Activated T-helper 2 cell treated with anti-CD3 and anti-CD28 coated beads, Interferon-gamma antibody, Interleukin-2, Interleukin-4, amounts not matched to agents 10 μg/mL and 5 μg/mL and 100 μg/mL, durations not matched to agents 14 hours and 24 hours and 36 hours (primary cell): ENCODE measurements around the gene ARHGAP22. TPM values are rescaled to one million over a fixed set of nuclear protein-coding genes. Genes with fewer than 3 reads are reported as not detected.

Experiments
- DNase-seq: peaks from one replicate; pipeline ENCODE4 v3.0.0; 2021; ENCODE audit warnings: low spot score
- H3K27ac Mint-ChIP-seq: one replicate; pipeline ENCODE4 v1.8.0; 2021; ENCODE audit warnings: mixed read lengths
- H3K27me3 Mint-ChIP-seq: one replicate; pipeline ENCODE4 v1.8.0; 2021; ENCODE audit warnings: low read depth, mixed read lengths
- H3K36me3 Mint-ChIP-seq: one replicate; pipeline ENCODE4 v1.8.0; 2021; ENCODE audit warnings: low read depth, mixed read lengths
- H3K4me1 Mint-ChIP-seq: one replicate; pipeline ENCODE4 v1.8.0; 2021; ENCODE audit warnings: low read depth, mixed read lengths
- H3K4me3 Mint-ChIP-seq: one replicate; pipeline ENCODE4 v1.8.0; 2021; ENCODE audit warnings: low read depth, mild to moderate bottlenecking, moderate library complexity, mixed read lengths
- H3K9me3 Mint-ChIP-seq: one replicate; pipeline ENCODE4 v1.8.0; 2021; ENCODE audit warnings: mixed read lengths
- intact Hi-C: fragments of 100-400 bp; cut with micrococcal nuclease; formaldehyde crosslinking; loops from one replicate; pipeline ENCODE4 v1.15.1; 2023
- total RNA-seq: library from RNA; stranded (reverse); gene quantifications from 2 replicates; pipeline ENCODE4 v1.2.3, GENCODE V29; 2022

ARHGAP22 gene
- total RNA-seq, 1 donor from 2014 or later = 0.43 TPM

- Mint-ChIP-seq H3K9me3 (no peaks in the 10 kb centered on the region), H3K36me3 (no peaks in the 10 kb centered on the region), H3K27me3 (no peaks in the 10 kb centered on the region)
Measured at GRCh38 chr10:48468130-48468790, 136.6 kb downstream of the ARHGAP22 start.

GRCh38 chr10:48467669-48468068 is 137.2 kb downstream of the ARHGAP22 start:
- H3K4me3 Mint-ChIP-seq = no peak overlapping the region
- H3K4me1 Mint-ChIP-seq = peaks cover 3% of the 10 kb centered on the region
- H3K36me3 Mint-ChIP-seq = no peaks in the 10 kb centered on the region
- DNase-seq = no peak
- H3K27ac Mint-ChIP-seq = no peak overlapping the region
- intact Hi-C loops = no loop called here
- no peaks in the 10 kb centered on the region for H3K27me3 Mint-ChIP-seq
- no peaks in the 10 kb centered on the region for H3K9me3 Mint-ChIP-seq

More at GRCh38 chr10:48468130-48468790, 136.6 kb downstream of the ARHGAP22 start:
- intact Hi-C loops = no loop called here
- Mint-ChIP-seq H3K27ac (no peak overlapping the region), H3K4me1 (peaks cover 3% of the 10 kb centered on the region), H3K4me3 (no peak overlapping the region)
- no peak for DNase-seq

GRCh38 chr10:48466611-48467240 is 138.1 kb downstream of the ARHGAP22 start:
- H3K36me3 Mint-ChIP-seq = no peaks in the 10 kb centered on the region
- no peaks in the 10 kb centered on the region for H3K27me3 Mint-ChIP-seq
- H3K4me3 Mint-ChIP-seq = no peak overlapping the region
- no peak for DNase-seq
- H3K4me1 Mint-ChIP-seq = peaks cover 3% of the 10 kb centered on the region
- H3K27ac Mint-ChIP-seq = no peak overlapping the region
- intact Hi-C loops = no loop called here
- no peaks in the 10 kb centered on the region for H3K9me3 Mint-ChIP-seq

GRCh38 chr10:48465860-48466521 is 138.9 kb downstream of the ARHGAP22 start:
- H3K36me3 Mint-ChIP-seq = no peaks in the 10 kb centered on the region
- no peak overlapping the region for H3K27ac Mint-ChIP-seq
- H3K4me3 Mint-ChIP-seq = no peak overlapping the region
- no peak for DNase-seq
- H3K9me3 Mint-ChIP-seq = no peaks in the 10 kb centered on the region
- intact Hi-C loops = no loop called here
- peaks cover 3% of the 10 kb centered on the region for H3K4me1 Mint-ChIP-seq
- no peaks in the 10 kb centered on the region for H3K27me3 Mint-ChIP-seq

GRCh38 chr10:48464871-48465736 is 139.8 kb downstream of the ARHGAP22 start:
- Mint-ChIP-seq H3K27me3 (no peaks in the 10 kb centered on the region), H3K4me3 (no peak overlapping the region), H3K9me3 (no peaks in the 10 kb centered on the region), H3K27ac (no peak overlapping the region), H3K36me3 (no peaks in the 10 kb centered on the region), H3K4me1 (peaks cover 3% of the 10 kb centered on the region)
- DNase-seq = no peak
- intact Hi-C loops = no loop called here

GRCh38 chr10:48464121-48464870 is 140.6 kb downstream of the ARHGAP22 start:
- no peaks in the 10 kb centered on the region for H3K36me3 Mint-ChIP-seq
- no peak overlapping the region for H3K4me3 Mint-ChIP-seq
- no peak overlapping the region for H3K27ac Mint-ChIP-seq
- no peak for DNase-seq
- peaks cover 3% of the 10 kb centered on the region for H3K4me1 Mint-ChIP-seq
- H3K27me3 Mint-ChIP-seq = no peaks in the 10 kb centered on the region
- no peaks in the 10 kb centered on the region for H3K9me3 Mint-ChIP-seq
- intact Hi-C loops = no loop called here

- intact Hi-C loops = no loop called here
- Mint-ChIP-seq H3K4me3 (no peak overlapping the region), H3K4me1 (peaks cover 3% of the 10 kb centered on the region), H3K9me3 (no peaks in the 10 kb centered on the region), H3K27me3 (no peaks in the 10 kb centered on the region), H3K27ac (no peak overlapping the region), H3K36me3 (no peaks in the 10 kb centered on the region)
- DNase-seq = no peak
Measured at GRCh38 chr10:48463318-48464003, 141.4 kb downstream of the ARHGAP22 start.

GRCh38 chr10:48462482-48463020 is 142.3 kb downstream of the ARHGAP22 start:
- no peak for DNase-seq
- Mint-ChIP-seq H3K9me3 (no peaks in the 10 kb centered on the region), H3K36me3 (no peaks in the 10 kb centered on the region), H3K27ac (no peak overlapping the region), H3K4me1 (no peaks in the 10 kb centered on the region), H3K27me3 (no peaks in the 10 kb centered on the region), H3K4me3 (no peak overlapping the region)
- intact Hi-C loops = no loop called here

GRCh38 chr10:48461623-48462481 is 143.0 kb downstream of the ARHGAP22 start:
- Mint-ChIP-seq H3K9me3 (no peaks in the 10 kb centered on the region), H3K4me3 (no peak overlapping the region), H3K27me3 (no peaks in the 10 kb centered on the region), H3K27ac (no peak overlapping the region), H3K36me3 (no peaks in the 10 kb centered on the region), H3K4me1 (no peaks in the 10 kb centered on the region)
- intact Hi-C loops = loop anchor here (2.0 kb wide), 1 partner anchor 19 kb away; no protein-coding TSS in a partner anchor
- DNase-seq = no peak

- Mint-ChIP-seq H3K4me3 (no peak overlapping the region), H3K9me3 (no peaks in the 10 kb centered on the region), H3K4me1 (no peaks in the 10 kb centered on the region), H3K27ac (no peak overlapping the region), H3K27me3 (no peaks in the 10 kb centered on the region), H3K36me3 (no peaks in the 10 kb centered on the region)
- DNase-seq = no peak
- intact Hi-C loops = loop anchor here (2.0 kb wide), 1 partner anchor 17 kb away; no protein-coding TSS in a partner anchor
Measured at GRCh38 chr10:48460182-48460581, 144.7 kb downstream of the ARHGAP22 start.
